Fibroblast of mammary gland (primary cell): ENCODE data around the gene DPEP3.

Source experiments
- DNase-seq: peaks from one replicate; pipeline ENCODE4 v3.0.0-alpha.2; 2010; ENCODE audit warnings: low read depth
- H3K4me3 ChIP-seq: 2 replicates; pipeline ENCODE4 v1.5.1; 2011; ENCODE audit warnings: low read depth, mild to moderate bottlenecking, low read length, moderate library complexity; ENCODE audit not compliant: control insufficient read depth
- TF ChIP-seq, protein P1 (sequence below): conservative IDR thresholded peaks from 2 replicates; pipeline ENCODE4 v1.5.1; 2011; ENCODE audit warnings: low read depth, low read length, inconsistent platforms; ENCODE audit not compliant: control insufficient read depth, insufficient read depth

DPEP3 gene

DNA sequence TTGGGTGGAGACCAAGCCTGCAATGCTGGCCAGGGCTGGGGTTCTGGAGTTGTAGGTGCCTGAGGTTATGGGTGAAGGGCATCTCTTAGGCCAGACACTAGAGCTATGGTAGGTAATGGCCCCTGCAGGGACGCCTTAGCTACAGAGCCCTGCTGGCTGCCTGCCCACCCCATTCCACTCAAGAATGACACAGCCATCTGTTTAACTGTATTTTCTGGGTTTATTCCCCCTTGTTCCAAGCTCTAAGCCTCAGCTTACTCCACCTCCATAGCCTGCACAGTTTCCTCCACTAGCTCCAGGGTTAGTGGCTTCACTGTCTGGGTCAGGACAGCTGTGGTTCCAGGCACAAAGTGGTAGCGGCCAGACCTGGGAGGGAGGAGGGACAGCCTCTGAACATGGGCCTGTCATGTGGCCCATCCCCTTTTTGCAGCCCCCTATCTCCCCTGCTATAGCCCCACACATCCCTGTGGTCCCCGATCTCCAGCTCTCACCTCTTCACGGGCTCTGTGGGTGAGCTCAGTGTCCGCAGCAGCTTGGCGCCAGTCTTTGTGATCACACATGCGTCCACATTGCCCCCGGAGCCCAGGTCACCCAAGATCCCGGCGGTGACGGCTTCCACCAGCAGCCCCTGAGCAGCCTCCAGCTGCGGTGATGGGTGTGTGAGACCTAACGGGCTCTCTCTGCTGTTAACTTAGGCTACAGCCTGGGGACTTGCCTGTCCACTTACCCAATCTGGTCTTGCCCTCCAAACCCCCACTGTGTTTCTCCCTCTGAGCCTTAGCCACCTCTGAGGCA lies 45.8 kb downstream of the DPEP3 start:
- peak overlapping the region; percentile 88 for H3K4me3 ChIP-seq
- TF ChIP-seq, protein P1, sequence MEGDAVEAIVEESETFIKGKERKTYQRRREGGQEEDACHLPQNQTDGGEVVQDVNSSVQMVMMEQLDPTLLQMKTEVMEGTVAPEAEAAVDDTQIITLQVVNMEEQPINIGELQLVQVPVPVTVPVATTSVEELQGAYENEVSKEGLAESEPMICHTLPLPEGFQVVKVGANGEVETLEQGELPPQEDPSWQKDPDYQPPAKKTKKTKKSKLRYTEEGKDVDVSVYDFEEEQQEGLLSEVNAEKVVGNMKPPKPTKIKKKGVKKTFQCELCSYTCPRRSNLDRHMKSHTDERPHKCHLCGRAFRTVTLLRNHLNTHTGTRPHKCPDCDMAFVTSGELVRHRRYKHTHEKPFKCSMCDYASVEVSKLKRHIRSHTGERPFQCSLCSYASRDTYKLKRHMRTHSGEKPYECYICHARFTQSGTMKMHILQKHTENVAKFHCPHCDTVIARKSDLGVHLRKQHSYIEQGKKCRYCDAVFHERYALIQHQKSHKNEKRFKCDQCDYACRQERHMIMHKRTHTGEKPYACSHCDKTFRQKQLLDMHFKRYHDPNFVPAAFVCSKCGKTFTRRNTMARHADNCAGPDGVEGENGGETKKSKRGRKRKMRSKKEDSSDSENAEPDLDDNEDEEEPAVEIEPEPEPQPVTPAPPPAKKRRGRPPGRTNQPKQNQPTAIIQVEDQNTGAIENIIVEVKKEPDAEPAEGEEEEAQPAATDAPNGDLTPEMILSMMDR: no peak
- no peak for DNase-seq

DNA sequence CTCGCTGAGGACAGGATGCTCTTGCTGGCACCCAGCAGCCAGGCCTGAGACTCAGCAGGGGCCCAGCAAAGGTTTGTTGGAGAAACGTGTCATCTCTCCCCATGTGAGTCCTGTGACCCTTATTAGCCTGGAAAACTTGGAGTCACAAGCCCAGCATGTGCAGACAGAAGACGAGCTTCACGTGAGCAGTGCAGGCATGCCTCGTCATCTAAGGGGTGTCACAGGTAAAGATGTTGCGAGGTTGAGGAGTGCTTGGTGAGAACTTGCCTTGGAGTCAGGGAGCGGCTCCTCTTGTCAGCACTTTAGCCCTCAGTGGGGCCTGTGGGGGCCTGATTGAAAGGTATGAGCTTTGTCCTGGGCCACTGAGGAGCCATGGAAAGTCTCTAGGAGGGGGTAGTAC lies 46.5 kb downstream of the DPEP3 start:
- TF ChIP-seq, protein P1: no peak
- H3K4me3 ChIP-seq: no peak overlapping the region
- no peak for DNase-seq

DNA sequence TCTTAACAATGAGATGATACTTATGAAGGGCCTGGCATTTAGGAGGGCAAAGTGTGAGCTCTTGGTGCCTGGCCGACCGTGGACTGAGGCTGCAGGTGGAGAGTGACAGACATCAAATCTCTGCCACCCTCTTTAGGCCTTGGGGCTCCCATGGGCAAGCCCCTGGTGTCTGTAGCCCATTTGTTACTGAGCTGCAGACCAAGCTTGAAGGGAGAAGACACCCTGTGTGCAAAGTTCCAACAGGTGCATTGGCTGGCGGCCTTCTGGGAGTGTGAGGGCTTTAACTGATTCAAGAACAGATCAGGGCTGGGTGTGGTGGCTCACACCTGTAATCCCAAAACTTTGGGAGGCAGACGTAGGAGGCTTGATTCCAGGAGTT lies 47.8 kb downstream of the DPEP3 start:
- H3K4me3 ChIP-seq: no peak overlapping the region
- TF ChIP-seq, protein P1: no peak

DNA sequence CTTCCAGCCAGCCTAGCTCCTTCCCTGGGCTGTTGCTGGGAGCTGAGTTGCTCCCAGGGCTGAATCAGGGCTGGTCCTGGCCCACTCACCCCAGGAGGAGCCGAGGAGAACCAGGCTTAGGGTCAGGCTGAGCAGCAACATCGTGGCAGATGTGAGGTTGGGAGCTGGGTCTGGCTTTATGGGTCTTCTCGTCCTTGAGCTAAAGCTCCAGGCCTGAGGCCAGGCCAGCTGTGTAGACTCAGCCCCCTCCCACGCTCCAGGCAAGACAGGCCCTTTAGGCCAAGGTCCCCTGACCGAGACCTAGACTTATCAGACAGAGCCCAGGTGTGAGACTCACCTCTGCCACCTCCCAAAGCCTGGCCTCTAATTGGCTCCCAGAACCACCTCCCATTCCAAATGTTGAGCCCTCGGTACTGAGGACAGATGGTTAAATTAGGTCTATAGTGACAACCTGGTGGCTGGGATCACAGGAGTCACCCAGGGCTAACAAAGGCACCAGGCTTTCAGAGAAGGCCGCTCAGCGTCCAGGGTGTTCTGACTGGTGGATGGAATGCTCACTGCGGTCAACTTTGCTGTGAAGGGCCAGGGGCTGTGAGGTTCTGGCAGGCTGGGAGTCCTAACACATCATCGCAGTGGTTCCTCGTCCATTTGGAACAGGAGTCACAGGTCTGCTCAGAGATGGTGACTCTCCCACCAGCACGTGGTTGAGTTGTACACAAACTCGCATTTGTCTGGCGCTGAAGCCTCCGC lies 48.4 kb downstream of the DPEP3 start, which contains the start of gene CTRL:
CTRL (minus strand) TSS at position 151 of the 750 bp plus-strand sequence; CDS start at position 141, 10 bp downstream.
- no peak within 1 kb of the TSS for H3K4me3 ChIP-seq
- DNase-seq: no peak
- TF ChIP-seq, protein P1: peak; percentile 12

More for the DNA sequence above, 47.8 kb downstream of the DPEP3 start:
- no peak for DNase-seq

DNA sequence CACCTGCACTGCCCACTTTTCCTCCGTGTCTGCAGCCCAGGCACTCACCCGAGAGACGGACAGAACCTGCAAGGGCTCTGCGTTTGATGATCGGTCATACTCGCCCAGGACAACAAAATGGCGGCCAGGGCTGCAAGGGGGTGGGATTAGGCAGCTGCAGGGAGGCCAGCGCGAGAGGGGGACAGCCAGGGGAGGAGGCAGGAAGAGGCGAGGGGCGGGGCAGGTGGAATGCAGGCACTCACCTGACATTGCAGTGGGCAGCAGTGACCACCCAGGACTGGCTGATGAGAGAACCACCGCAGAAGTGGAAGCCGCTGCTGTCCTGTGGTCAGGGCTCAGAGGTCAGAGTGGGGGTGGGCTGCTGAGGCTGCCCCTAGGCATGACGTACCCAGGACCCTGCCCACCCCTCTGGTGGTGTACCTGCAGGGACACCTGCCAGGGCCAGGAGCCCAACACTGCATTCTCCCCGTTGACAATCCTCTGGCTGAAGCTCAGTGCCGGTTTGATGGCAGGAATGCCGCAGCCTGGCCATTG lies 49.6 kb downstream of the DPEP3 start:
- TF ChIP-seq, protein P1: no peak
- H3K4me3 ChIP-seq: no peak overlapping the region
- no peak for DNase-seq

DNA sequence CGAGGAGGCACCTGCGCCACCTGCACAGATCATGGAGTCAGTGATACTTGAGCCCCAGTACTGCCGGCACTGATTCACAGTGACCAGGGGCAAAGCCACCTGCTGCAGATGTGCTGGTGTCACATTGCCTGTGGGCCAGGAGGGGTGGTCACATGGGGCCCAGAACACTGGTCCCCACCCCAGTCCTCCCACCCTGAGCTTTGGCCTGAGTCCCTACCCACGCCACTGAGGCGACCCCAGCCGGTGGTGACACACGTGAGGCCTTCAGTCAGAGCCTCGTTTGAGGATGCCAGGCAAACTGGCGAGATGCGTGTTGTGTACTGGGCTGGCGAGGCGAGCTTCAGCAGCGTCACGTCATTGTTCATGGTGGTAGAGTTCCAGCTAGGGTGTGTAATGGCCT lies 50.1 kb downstream of the DPEP3 start:
- TF ChIP-seq, protein P1: no peak
- no peak for DNase-seq
- H3K4me3 ChIP-seq: no peak overlapping the region
